M059J (cell line): Measurements from ENCODE around the gene MAPKAPK2. TPM values are rescaled to one million over a fixed set of nuclear protein-coding genes. Genes with fewer than 3 reads are reported as not detected.
"Not testable (repeated sequence)": the region's sequence is repeated elsewhere in the genome, so short reads cannot be mapped to it uniquely, and the experiment has no call there.

ENCODE experiments used
- DNase-seq: peaks from one replicate; pipeline ENCODE4 v3.0.0-alpha.2; 2012; ENCODE audit warnings: low read depth
- total RNA-seq: library from RNA; depleted of rRNA; stranded (reverse); fragments of >200 nt; shearing (Covaris generic); gene quantifications from 2 replicates; pipeline ENCODE4 v1.2.3, GENCODE V29; 2014

Gene MAPKAPK2
- total RNA-seq, 1 experiment from 2014 or later: 55.8 TPM

DNA sequence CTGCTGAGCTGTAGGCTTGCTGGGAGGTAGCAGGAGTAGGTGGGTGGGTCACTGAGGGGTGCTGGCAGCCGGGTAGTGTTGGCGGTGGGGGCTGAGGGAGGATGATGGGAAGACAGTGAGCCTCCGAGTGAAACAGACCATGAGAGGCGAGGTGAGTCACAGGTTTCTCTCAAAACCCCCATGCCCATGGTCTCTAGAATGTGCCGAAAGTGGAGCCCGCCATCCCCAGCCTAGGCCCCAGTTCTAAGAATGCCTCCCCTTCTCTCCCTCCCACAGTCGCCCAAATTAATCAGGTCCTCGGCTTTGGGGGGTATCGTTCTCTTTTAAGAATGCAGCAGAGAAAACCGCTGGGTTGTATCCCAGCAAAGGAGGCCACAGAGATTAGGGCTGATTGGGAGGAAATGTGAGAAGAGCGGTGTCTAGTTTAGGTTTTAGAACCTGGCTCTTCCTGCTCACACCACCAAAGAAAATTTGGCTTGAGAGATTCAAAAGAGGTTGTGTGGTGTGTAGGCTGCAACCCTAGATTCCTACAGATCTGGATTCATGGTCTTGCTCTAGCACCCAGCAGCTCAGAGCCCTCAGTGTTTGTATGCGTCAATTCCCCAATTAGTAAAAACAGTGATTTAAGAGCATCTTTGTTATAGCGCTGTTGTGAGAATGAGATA lies 58.1 kb downstream of the MAPKAPK2 start:
- DNase-seq: no peak

GRCh38 chr1:206744683-206745082 lies 60.0 kb downstream of the MAPKAPK2 start:
- no peak for DNase-seq

- DNase-seq: no peak
These were observed 60.6 kb downstream of the MAPKAPK2 start for GRCh38 chr1:206745301-206745700.

DNA sequence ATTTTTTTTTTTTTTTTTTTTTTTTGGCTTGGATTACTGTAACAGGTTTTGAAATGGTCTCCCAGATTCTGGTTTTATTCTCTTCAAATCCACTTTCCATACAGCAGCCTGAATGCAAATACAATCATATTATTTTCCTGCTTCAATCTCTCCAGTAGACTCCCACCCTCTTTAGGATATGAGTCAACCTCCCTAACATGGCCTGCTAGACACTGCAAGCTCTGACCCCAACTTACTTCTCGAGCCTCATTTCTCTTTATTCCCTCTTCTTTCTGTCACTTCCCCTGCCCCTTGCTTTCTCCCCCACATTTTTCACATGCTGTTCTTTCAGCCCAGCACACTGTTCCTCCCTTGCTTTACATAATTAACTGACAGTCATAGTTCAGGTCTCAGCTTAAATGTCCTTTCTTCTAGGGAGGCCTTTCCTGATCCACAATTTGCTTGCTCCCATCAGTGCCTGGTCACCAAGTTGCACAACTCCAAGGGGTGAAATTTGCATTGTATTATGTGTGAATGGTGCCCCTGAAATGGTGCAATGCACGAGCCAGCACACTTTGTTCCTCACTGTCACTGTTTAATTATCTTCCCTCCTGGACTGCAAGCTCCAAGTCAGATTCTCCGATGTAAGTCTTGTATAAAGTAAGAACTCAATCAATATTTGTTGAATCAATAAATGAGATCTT lies 63.8 kb downstream of the MAPKAPK2 start:
- DNase-seq: no peak

DNA sequence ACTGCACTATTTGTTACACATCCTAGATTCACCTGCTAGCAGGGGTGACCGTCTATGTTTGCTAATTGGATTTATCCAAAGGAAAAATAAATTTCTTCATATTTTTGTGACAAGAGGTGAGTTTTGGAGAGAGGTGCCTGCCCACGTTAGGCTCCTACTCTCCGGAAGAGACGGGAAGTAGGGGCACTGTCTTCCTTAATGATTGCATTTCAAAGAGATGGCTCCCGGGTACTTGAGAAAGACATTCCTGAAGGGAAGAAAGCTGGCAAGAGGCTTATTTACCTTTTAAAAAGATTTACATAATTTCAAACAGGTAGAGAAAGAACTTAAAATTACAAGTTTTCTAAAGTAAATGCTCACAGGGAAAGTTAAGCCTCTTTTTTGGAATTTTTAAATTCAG lies 67.2 kb downstream of the MAPKAPK2 start:
- no peak for DNase-seq

GRCh38 chr1:206752481-206752880 lies 67.8 kb downstream of the MAPKAPK2 start:
- no peak for DNase-seq

DNA sequence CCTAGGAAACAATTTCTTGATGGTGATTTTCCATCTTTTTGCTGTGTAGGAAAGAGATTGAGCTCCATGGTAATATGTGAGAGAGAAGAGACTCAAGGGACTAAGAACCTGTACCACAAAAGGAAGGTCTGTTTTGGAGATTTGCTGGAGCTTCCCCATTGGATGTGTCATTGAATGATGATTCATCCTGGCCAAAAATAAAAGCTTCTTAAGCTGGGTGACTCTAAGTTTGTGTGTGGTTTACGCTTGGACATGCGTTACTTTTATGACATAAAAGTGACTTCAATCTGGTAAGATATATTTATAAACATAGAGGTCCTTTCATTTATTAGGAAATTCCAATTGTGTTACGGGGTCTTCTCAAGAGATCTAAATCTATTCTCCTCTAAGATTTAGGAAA lies 68.4 kb downstream of the MAPKAPK2 start:
- peak; percentile 85 for DNase-seq

GRCh38 chr1:206754011-206754410 lies 69.3 kb downstream of the MAPKAPK2 start:
- peak; percentile 56 for DNase-seq

DNA sequence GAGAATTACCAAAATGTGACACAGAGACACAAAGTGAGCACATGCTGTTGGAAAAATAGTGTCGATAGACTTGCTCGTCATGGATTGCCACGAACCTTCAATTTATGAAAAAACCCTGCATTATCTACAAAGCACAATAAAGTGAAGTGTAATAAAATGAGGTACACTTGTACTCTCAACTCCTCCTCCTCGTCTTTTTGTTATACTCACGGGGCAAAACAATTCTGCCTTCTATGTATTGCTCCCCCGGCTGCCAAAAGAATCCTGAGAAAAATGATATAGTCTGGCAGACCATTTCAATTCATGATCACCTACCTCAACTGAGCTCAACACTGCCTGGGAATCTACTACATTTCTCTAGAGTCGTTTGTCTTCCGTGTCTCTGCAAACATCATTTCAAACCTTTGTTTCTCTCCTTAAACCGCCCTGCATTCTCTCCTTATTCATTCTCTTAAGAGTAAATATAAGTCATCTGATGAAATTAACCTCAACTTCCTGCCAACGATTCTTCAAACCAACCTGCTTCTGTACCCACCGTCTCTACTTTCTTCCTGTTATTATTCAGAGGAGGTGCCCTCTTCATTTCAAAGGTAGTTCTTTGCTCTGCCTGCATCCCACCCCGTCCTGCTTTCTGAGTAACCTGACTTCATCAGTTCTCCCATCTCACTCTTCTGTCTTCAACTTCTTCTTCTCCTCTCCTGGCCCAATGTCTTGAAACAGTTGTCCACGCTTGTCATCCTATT lies 73.0 kb downstream of the MAPKAPK2 start:
- no peak for DNase-seq

GRCh38 chr1:206760590-206760989 lies 75.9 kb downstream of the MAPKAPK2 start:
- no peak for DNase-seq

DNA sequence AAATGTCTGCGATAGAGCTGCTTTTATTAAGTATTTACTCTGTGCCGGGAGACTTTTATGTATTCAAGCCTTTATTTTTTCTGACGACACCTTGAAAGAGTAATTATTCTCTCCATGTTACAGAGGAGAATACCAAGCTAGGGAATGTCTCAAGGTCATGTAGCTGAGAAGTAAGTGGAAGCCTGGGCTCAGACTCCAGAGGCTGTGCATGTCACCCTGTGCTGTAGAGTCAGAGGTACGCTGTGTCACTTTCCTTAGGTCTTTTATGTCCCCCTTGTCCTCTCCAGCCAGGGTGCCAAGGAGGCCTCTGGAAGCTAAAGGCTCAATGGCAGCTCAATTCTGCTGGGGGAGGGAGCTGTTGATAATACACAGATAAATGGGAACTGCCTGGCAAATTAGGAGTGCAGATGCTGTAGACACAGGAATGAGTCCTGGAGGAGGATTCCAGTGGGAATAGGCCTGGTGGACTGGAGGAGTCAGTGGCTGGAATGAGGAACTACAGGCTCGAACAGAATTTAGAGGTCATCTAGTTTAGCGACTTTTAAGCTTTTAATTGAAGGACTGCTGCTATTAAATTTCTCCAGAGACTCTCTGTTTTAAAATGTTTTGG lies 76.6 kb downstream of the MAPKAPK2 start:
- DNase-seq: no peak

DNA sequence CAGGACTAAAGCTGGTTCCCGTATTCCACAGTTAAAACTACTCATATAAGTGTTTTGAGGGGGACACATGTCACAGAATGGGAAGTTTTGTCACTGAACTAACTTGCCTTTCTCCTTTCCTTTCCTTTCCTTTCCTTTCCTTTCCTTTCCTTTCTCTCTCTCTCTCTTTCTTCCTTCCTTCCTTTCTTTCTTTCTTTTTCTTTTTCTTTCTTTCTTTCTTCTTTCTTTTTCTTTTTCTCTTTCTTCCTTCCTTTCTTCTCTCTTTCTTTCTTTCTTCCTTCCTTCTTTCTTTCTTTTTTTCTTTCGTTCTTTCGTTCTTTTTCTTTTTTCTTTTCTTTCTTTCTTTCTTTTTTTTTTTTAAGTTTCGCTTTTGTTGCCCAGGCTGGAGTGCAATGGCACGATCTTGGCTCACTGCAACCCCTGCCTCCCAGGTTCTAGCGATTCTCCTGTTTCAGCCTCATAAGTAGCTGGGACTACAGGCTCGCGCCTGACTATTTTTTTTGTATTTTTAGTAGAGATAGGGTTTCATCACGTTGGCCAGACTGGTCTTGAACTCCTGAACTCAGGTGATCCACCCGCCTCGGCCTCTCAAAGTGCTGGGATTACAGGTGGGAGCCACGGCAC lies 78.1 kb downstream of the MAPKAPK2 start:
- DNase-seq: not testable (repeated sequence)

GRCh38 chr1:206765771-206766170 lies 81.1 kb downstream of the MAPKAPK2 start:
- DNase-seq: not testable (repeated sequence)

- peak; percentile 96 for DNase-seq
These were observed 81.6 kb downstream of the MAPKAPK2 start for GRCh38 chr1:206766251-206766856.

DNA sequence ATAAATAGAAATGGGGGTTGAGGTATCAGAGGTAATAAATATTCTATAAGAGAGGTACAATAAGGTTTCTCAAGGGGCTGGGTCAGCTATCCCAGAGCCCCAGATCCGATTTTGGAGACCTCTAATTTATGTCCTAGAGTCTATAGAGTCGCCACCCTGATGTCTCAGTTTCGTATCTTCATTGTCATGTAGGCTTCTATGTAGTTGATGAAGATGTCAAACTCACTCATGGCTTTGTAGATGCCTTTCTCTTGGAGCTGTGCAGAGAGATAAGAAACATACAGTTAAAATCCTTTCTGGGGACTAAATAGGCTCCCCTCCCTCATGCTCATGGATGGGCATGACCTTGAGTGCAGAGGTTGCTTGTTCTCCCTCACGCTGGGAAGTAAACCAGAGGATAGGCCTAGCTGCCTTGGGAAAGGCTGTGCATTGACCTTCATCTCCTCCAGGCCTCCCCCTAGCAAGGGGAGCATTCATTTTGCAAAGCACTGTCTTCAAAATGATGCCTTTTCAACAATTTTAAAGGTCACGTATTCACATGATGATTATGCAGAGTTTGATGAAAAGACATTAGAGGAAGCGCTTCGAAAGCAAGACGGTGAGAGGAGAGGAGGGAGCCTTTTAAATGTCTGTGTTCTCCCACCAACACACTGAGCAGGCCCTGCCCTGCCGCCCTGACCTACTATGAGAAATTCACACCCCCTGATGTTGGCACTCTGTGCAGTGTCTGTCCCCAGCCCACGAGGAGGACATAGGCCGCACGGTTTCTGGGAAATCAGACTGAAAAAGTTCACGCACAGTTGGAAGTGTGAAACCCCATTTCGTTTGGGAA lies 84.0 kb downstream of the MAPKAPK2 start:
- no peak for DNase-seq

GRCh38 chr1:206769304-206769731 lies 84.6 kb downstream of the MAPKAPK2 start:
- DNase-seq: no peak

- DNase-seq: peak; percentile 76
These were observed 86.0 kb downstream of the MAPKAPK2 start, which contains the start of gene IL19 for GRCh38 chr1:206770531-206771337. IL19 (plus strand) TSS chr1:206770773; CDS start chr1:206836663, 65,890 bp downstream.

DNA sequence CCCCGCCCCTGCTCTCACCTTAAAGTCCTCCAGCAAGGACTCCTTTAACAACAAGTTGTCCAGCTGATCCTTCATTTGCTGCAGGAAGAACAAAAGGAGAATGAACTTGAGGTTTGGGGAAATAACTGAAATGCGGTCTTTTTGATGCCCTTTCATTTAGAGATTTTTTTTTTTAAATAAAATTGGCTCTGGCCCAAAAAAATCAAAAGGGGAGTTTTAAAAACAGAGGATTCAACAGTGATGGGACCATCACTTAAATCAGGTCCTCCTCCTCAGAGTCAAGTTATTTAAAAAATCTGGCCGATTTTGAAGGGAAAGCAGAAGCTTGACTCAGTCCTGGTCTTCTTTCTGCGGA lies 86.6 kb downstream of the MAPKAPK2 start:
- DNase-seq: no peak

GRCh38 chr1:206772243-206772937 lies 87.7 kb downstream of the MAPKAPK2 start, which contains the start of gene IL10:
IL10 (minus strand) TSS chr1:206772494; CDS start chr1:206772435, 59 bp downstream.
- DNase-seq: no peak
